Measurements from ENCODE around the gene ATOSA. TPM values are rescaled to one million over a fixed set of nuclear protein-coding genes. Genes with fewer than 3 reads are reported as not detected.

The ATOSA gene
- total and polyA plus RNA-seq, 2 experiments from 2014 or later, result 6.8 to 26.0 TPM

DNA sequence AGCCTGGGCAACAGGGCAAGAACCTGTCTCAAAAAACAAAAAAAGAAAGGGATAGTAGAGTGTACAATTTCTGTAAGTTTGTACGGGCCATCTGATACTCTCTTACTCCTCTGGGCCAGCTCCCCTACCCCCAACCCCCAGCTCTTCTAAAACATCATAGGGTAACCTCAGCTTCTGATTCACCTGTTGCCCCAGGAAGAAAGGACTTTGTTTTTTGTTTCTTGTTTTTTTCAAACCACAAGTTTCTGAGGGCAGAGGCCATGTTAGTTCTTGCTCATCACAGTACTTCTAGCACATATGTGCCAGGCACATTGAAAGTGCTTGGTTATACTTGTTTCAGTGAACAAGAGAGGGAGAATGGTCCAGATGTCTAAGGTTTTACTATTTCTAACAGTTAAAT, 20.2 kb downstream of the ATOSA start:
- Histone ChIP-seq H3K4me2 (no peak overlapping the region), H3K36me3 (replicated peaks; ENCODE audit: insufficient read depth, low read depth) (no peaks in the 10 kb centered on the region), H3K79me2 (peaks cover 13% of the 10 kb centered on the region), H4K20me1 (ENCODE audit: insufficient read depth, poor library complexity, severe bottlenecking) (no peaks in the 10 kb centered on the region), H2AFZ (no peak overlapping the region), H3K4me3 (no peak overlapping the region), H3K9me2 (replicated peaks; ENCODE audit: insufficient read depth) (no peaks in the 10 kb centered on the region), H3K9me3 (ENCODE audit: low read depth) (no peaks in the 10 kb centered on the region), H3K4me1 (ENCODE audit: insufficient read depth) (no peaks in the 10 kb centered on the region), H3K27me3 (no peaks in the 10 kb centered on the region), H3K27ac (no peak overlapping the region)
- WGBS (ENCODE audit: low lambda C conversion rate, missing lambda C conversion rate), result 94% methylated on average over 1 of the region's 1 CpG
- DNase-seq (ENCODE audit: low spot score), result no peak
- TF ChIP-seq, protein P1, sequence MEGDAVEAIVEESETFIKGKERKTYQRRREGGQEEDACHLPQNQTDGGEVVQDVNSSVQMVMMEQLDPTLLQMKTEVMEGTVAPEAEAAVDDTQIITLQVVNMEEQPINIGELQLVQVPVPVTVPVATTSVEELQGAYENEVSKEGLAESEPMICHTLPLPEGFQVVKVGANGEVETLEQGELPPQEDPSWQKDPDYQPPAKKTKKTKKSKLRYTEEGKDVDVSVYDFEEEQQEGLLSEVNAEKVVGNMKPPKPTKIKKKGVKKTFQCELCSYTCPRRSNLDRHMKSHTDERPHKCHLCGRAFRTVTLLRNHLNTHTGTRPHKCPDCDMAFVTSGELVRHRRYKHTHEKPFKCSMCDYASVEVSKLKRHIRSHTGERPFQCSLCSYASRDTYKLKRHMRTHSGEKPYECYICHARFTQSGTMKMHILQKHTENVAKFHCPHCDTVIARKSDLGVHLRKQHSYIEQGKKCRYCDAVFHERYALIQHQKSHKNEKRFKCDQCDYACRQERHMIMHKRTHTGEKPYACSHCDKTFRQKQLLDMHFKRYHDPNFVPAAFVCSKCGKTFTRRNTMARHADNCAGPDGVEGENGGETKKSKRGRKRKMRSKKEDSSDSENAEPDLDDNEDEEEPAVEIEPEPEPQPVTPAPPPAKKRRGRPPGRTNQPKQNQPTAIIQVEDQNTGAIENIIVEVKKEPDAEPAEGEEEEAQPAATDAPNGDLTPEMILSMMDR (IDR thresholded peaks at IDR 0.05; ENCODE audit: poor library complexity), result no peak
- TF ChIP-seq EZH2 (IDR thresholded peaks at IDR 0.05; ENCODE audit: borderline replicate concordance), result no peak
- no peak for TF ChIP-seq EZH2phosphoT487 (IDR thresholded peaks at IDR 0.05; ENCODE audit: low read depth, severe bottlenecking, unreplicated experiment)

DNA sequence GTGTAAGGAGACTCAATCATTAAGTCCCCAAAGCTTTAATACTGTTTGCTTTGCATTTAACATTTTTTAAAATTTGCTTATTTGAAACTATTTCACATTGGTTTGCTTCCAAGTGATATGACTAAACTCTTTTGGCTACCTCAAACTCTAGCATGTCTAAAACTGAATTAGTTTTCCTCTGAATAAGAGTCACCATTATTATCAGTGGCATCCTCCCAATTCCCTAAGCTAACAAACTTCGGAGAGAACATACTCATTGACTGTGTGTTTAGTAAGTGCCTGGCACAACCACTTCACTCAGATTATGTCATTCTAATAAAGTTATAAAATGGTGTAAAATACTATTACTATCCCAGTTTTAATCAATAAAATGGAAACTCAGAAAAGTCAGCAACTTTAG, 21.9 kb downstream of the ATOSA start:
- H3K9me3 ChIP-seq (ENCODE audit: low read depth), result no peaks in the 10 kb centered on the region
- no peak overlapping the region for H3K4me3 ChIP-seq
- H3K4me1 ChIP-seq (ENCODE audit: insufficient read depth), result peaks cover 9% of the 10 kb centered on the region
- H3K27ac ChIP-seq, result no peak overlapping the region
- H3K4me2 ChIP-seq, result no peak overlapping the region
- no peak for DNase-seq (ENCODE audit: low spot score)
- peaks cover 13% of the 10 kb centered on the region for H3K79me2 ChIP-seq
- no peaks in the 10 kb centered on the region for H3K27me3 ChIP-seq
- H4K20me1 ChIP-seq (ENCODE audit: insufficient read depth, poor library complexity, severe bottlenecking), result no peaks in the 10 kb centered on the region
- H3K9me2 ChIP-seq (replicated peaks; ENCODE audit: insufficient read depth), result no peaks in the 10 kb centered on the region
- H2AFZ ChIP-seq, result no peak overlapping the region
- TF ChIP-seq EZH2phosphoT487 (IDR thresholded peaks at IDR 0.05; ENCODE audit: low read depth, severe bottlenecking, unreplicated experiment), result no peak
- TF ChIP-seq, protein P1 (IDR thresholded peaks at IDR 0.05; ENCODE audit: poor library complexity), result no peak
- no peak for TF ChIP-seq EZH2 (IDR thresholded peaks at IDR 0.05; ENCODE audit: borderline replicate concordance)
- WGBS (ENCODE audit: low lambda C conversion rate, missing lambda C conversion rate), result 69% methylated on average over 1 of the region's 1 CpG
- no peaks in the 10 kb centered on the region for H3K36me3 ChIP-seq (replicated peaks; ENCODE audit: insufficient read depth, low read depth)

DNA sequence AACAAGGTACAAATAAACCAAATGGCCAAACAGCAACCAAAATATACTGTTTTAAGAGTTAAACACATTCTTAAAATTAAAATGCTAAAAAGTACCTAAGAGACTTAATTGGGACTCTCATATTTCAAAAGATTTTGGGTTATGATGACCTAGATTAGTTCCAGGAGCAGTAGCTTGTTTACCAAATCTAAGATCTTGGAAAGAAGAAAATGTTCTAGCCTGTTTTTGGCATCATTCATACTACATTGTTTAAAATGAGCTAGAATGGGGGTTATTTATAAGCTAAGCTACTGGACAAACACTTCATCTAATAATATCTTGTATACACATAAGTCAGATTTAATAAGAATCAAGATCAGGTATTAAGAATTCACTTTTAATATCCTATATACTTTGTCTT, 22.8 kb downstream of the ATOSA start:
- no peak overlapping the region for H3K27ac ChIP-seq
- H3K79me2 ChIP-seq, result peaks cover 13% of the 10 kb centered on the region
- peaks cover 11% of the 10 kb centered on the region for H3K4me1 ChIP-seq (ENCODE audit: insufficient read depth)
- no peaks in the 10 kb centered on the region for H3K9me3 ChIP-seq (ENCODE audit: low read depth)
- H4K20me1 ChIP-seq (ENCODE audit: insufficient read depth, poor library complexity, severe bottlenecking), result no peaks in the 10 kb centered on the region
- H3K4me3 ChIP-seq, result no peak overlapping the region
- DNase-seq (ENCODE audit: low spot score), result no peak
- H2AFZ ChIP-seq, result no peak overlapping the region
- TF ChIP-seq EZH2phosphoT487 (IDR thresholded peaks at IDR 0.05; ENCODE audit: low read depth, severe bottlenecking, unreplicated experiment) (no peak), EZH2 (IDR thresholded peaks at IDR 0.05; ENCODE audit: borderline replicate concordance) (no peak)
- TF ChIP-seq, protein P1 (IDR thresholded peaks at IDR 0.05; ENCODE audit: poor library complexity), result no peak
- H3K4me2 ChIP-seq, result no peak overlapping the region
- H3K9me2 ChIP-seq (replicated peaks; ENCODE audit: insufficient read depth), result no peaks in the 10 kb centered on the region
- no peaks in the 10 kb centered on the region for H3K27me3 ChIP-seq
- H3K36me3 ChIP-seq (replicated peaks; ENCODE audit: insufficient read depth, low read depth), result no peaks in the 10 kb centered on the region

DNA sequence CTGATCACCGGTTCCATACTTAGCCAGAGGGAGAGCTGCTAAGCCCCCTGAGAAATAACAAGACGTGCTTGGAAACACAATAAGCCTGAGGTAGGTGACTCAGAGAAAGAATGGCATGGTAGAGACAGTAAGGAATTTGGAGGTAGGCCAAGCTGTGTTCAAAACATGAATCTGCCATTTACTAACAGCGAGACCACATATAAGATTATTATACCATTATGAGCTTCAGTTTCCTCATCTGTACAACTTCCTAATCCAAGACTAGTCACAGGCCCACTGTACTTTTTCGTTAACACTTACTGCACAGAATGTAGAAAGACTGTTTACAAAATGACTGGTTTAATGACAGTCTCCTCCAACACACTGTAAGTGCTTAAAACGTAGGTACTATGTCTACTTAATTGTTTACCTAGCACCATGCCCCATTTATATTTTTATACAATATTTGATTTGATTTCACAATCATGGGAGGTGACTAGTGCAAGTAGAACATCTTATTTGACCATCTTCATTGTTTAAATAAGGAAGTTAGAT, 25.7 kb downstream of the ATOSA start:
- Histone ChIP-seq H3K9me2 (replicated peaks; ENCODE audit: insufficient read depth) (no peaks in the 10 kb centered on the region), H3K36me3 (replicated peaks; ENCODE audit: insufficient read depth, low read depth) (no peaks in the 10 kb centered on the region), H3K27ac (peak overlapping the region; percentile 64), H3K27me3 (no peaks in the 10 kb centered on the region), H3K4me3 (no peak overlapping the region), H3K4me2 (peak overlapping the region; percentile 71), H4K20me1 (ENCODE audit: insufficient read depth, poor library complexity, severe bottlenecking) (no peaks in the 10 kb centered on the region), H3K79me2 (peaks cover 10% of the 10 kb centered on the region), H3K9me3 (ENCODE audit: low read depth) (no peaks in the 10 kb centered on the region), H3K4me1 (ENCODE audit: insufficient read depth) (peaks cover 11% of the 10 kb centered on the region), H2AFZ (peak overlapping the region; percentile 21)
- 63% methylated on average over 5 of the region's 5 CpGs for WGBS (ENCODE audit: low lambda C conversion rate, missing lambda C conversion rate)
- DNase-seq (ENCODE audit: low spot score), result peak; percentile 11
- no peak for TF ChIP-seq EZH2phosphoT487 (IDR thresholded peaks at IDR 0.05; ENCODE audit: low read depth, severe bottlenecking, unreplicated experiment)
- TF ChIP-seq, protein P1 (IDR thresholded peaks at IDR 0.05; ENCODE audit: poor library complexity), result no peak
- no peak for TF ChIP-seq EZH2 (IDR thresholded peaks at IDR 0.05; ENCODE audit: borderline replicate concordance)
